Ectodermal cell (in vitro differentiated cells): ENCODE results near the gene MYOZ2.
"Not testable (repeated sequence)": the region's sequence is repeated elsewhere in the genome, so short reads cannot be mapped to it uniquely, and the experiment has no call there.

ENCODE experiments used
- H3K27ac ChIP-seq: 2 replicates; pipeline ENCODE4 v1.7.0; 2013; ENCODE audit warnings: mild to moderate bottlenecking, low read depth, low read length; ENCODE audit not compliant: insufficient read depth, poor library complexity, severe bottlenecking
- H3K27me3 ChIP-seq: 2 replicates; pipeline ENCODE4 v1.7.0; 2013; ENCODE audit warnings: mild to moderate bottlenecking, low read length; ENCODE audit not compliant: insufficient read depth, control insufficient read depth, poor library complexity, severe bottlenecking
- H3K36me3 ChIP-seq: one replicate; pipeline ENCODE4 v1.7.0; 2013; ENCODE audit warnings: low read length; ENCODE audit not compliant: control insufficient read depth, insufficient read depth
- H3K4me1 ChIP-seq: one replicate; pipeline ENCODE4 v1.7.0; 2013; ENCODE audit warnings: low read length; ENCODE audit not compliant: control insufficient read depth, insufficient read depth
- H3K4me3 ChIP-seq: 2 replicates; pipeline ENCODE4 v1.7.0; 2013; ENCODE audit warnings: low read depth, low read length, control low read depth; ENCODE audit not compliant: insufficient read depth
- H3K9me3 ChIP-seq: 2 replicates; pipeline ENCODE4 v1.7.0; 2013; ENCODE audit warnings: mild to moderate bottlenecking, low read length, moderate library complexity; ENCODE audit not compliant: control insufficient read depth
- WGBS, 2 experiments: methylation state at CpG; one replicate each; pipeline ENCODE4 v1.1.7; 2013; ENCODE audit warnings: missing lambda C conversion rate in 2 of 2; 5-methylcytosine and 5-hydroxymethylcytosine counted together

The MYOZ2 gene

GRCh38 chr4:119128148-119128547 lies 7.5 kb upstream of the MYOZ2 start:
- 72 to 75% methylated on average over 3 of the region's 3 CpGs for WGBS, 2 experiments
- no peak overlapping the region for H3K27ac ChIP-seq
- no peaks in the 10 kb centered on the region for H3K9me3 ChIP-seq
- H3K36me3 ChIP-seq = no peaks in the 10 kb centered on the region
- H3K27me3 ChIP-seq = no peaks in the 10 kb centered on the region
- H3K4me1 ChIP-seq = no peaks in the 10 kb centered on the region
- no peak overlapping the region for H3K4me3 ChIP-seq

- no peaks in the 10 kb centered on the region for H3K9me3 ChIP-seq
- no peak overlapping the region for H3K27ac ChIP-seq
- H3K4me1 ChIP-seq = no peaks in the 10 kb centered on the region
- no peak overlapping the region for H3K4me3 ChIP-seq
- H3K27me3 ChIP-seq = no peaks in the 10 kb centered on the region
- H3K36me3 ChIP-seq = no peaks in the 10 kb centered on the region
- WGBS, 2 experiments = 97 to 100% methylated on average over 4 of the region's 4 CpGs
Measured at GRCh38 chr4:119130365-119131065, 5.1 kb upstream of the MYOZ2 start.

GRCh38 chr4:119131164-119131563 lies 4.5 kb upstream of the MYOZ2 start:
- WGBS, 2 experiments = 91% methylated on average over 4 of the region's 4 CpGs
- Histone ChIP-seq H3K9me3 (no peaks in the 10 kb centered on the region), H3K4me1 (no peaks in the 10 kb centered on the region), H3K36me3 (no peaks in the 10 kb centered on the region), H3K27me3 (no peaks in the 10 kb centered on the region), H3K27ac (no peak overlapping the region), H3K4me3 (no peak overlapping the region)

GRCh38 chr4:119132306-119132705 lies 3.3 kb upstream of the MYOZ2 start:
- no peaks in the 10 kb centered on the region for H3K27me3 ChIP-seq
- no peaks in the 10 kb centered on the region for H3K9me3 ChIP-seq
- H3K4me1 ChIP-seq = no peaks in the 10 kb centered on the region
- H3K4me3 ChIP-seq = no peak overlapping the region
- H3K27ac ChIP-seq = no peak overlapping the region
- 92 to 94% methylated on average over 5 of the region's 5 CpGs for WGBS, 2 experiments
- H3K36me3 ChIP-seq = no peaks in the 10 kb centered on the region

GRCh38 chr4:119136546-119136945 lies 914 bp downstream of the MYOZ2 start:
- Histone ChIP-seq H3K36me3 (no peaks in the 10 kb centered on the region), H3K4me1 (no peaks in the 10 kb centered on the region), H3K9me3 (no peaks in the 10 kb centered on the region), H3K27me3 (no peaks in the 10 kb centered on the region), H3K27ac (no peak overlapping the region), H3K4me3 (no peak overlapping the region)
- 84 to 85% methylated on average over 3 of the region's 3 CpGs for WGBS, 2 experiments

- no peaks in the 10 kb centered on the region for H3K4me1 ChIP-seq
- WGBS, 2 experiments = 56 to 81% methylated on average over 1 to 2 of the region's 2 CpGs
- H3K9me3 ChIP-seq = no peaks in the 10 kb centered on the region
- H3K27me3 ChIP-seq = no peaks in the 10 kb centered on the region
- H3K36me3 ChIP-seq = no peaks in the 10 kb centered on the region
- H3K27ac ChIP-seq = no peak overlapping the region
- no peak overlapping the region for H3K4me3 ChIP-seq
Measured at GRCh38 chr4:119138046-119138445, 2.4 kb downstream of the MYOZ2 start.

- Histone ChIP-seq H3K4me1 (no peaks in the 10 kb centered on the region), H3K36me3 (no peaks in the 10 kb centered on the region), H3K4me3 (no peak overlapping the region), H3K27me3 (no peaks in the 10 kb centered on the region), H3K27ac (no peak overlapping the region), H3K9me3 (no peaks in the 10 kb centered on the region)
Measured at GRCh38 chr4:119139311-119139710, 3.7 kb downstream of the MYOZ2 start.

- Histone ChIP-seq H3K4me1 (no peaks in the 10 kb centered on the region), H3K4me3 (no peak overlapping the region), H3K27ac (no peak overlapping the region), H3K9me3 (no peaks in the 10 kb centered on the region), H3K36me3 (no peaks in the 10 kb centered on the region), H3K27me3 (no peaks in the 10 kb centered on the region)
- WGBS, 2 experiments = 92 to 100% methylated on average over 1 to 2 of the region's 2 CpGs
Measured at GRCh38 chr4:119139822-119140252, 4.2 kb downstream of the MYOZ2 start.

- whole genome bisulfite sequencing, 2 experiments = 94 to 98% methylated on average over 4 of the region's 4 CpGs
- not testable (repeated sequence) for H3K27ac ChIP-seq, H3K4me3 ChIP-seq, H3K4me1 ChIP-seq, H3K27me3 ChIP-seq, H3K9me3 ChIP-seq, H3K36me3 ChIP-seq
Measured at GRCh38 chr4:119141283-119141682, 5.7 kb downstream of the MYOZ2 start.

- no peaks in the 10 kb centered on the region for H3K9me3 ChIP-seq
- no peaks in the 10 kb centered on the region for H3K36me3 ChIP-seq
- H3K27me3 ChIP-seq = no peaks in the 10 kb centered on the region
Measured at GRCh38 chr4:119142833-119143232, 7.2 kb downstream of the MYOZ2 start.

GRCh38 chr4:119143341-119143740 lies 7.7 kb downstream of the MYOZ2 start:
- not testable (repeated sequence) for H3K4me1 ChIP-seq

More at GRCh38 chr4:119142833-119143232, 7.2 kb downstream of the MYOZ2 start:
- Histone ChIP-seq H3K27ac (no peak overlapping the region), H3K4me1 (no peaks in the 10 kb centered on the region), H3K4me3 (no peak overlapping the region)

More at GRCh38 chr4:119143341-119143740, 7.7 kb downstream of the MYOZ2 start:
- H3K4me3 ChIP-seq, H3K27me3 ChIP-seq, H3K36me3 ChIP-seq, H3K9me3 ChIP-seq, H3K27ac ChIP-seq: not testable (repeated sequence)
- 90 to 96% methylated on average over 10 of the region's 10 CpGs for WGBS, 2 experiments
